Ovary (tissue), 3 donors: ENCODE results near the gene PTPN2.

Experiments used
- CTCF ChIP-seq, 3 donors: fragments of 450-650 bp in 2 of 3; fragments of 200-600 bp in 1 of 3; IDR thresholded peaks; one replicate each; pipeline versions ENCODE4 v1.5.1 to v1.8.0; 2016 to 2022; ENCODE audit warnings: antibody characterized with exemption in 3 of 3, mild to moderate bottlenecking in 1 of 3
- POLR2A ChIP-seq: fragments of 450-650 bp; IDR thresholded peaks from one replicate; pipeline ENCODE4 v1.6.1; 2017; ENCODE audit warnings: antibody characterized with exemption, mild to moderate bottlenecking, moderate library complexity
- donor health status: DM: no; HTN: no; CAD: no.

- TF ChIP-seq CTCF (IDR thresholded peaks at IDR 0.05) = no peak
- no peak for TF ChIP-seq POLR2A
These were observed 106.5 kb downstream of the PTPN2 start for GRCh38 chr18:12777500-12777944.
